SH-SY5Y (cell line): ENCODE data around the gene ZFAND2A.

Experiments used
- GATA2 ChIP-seq: IDR thresholded peaks from 2 replicates; pipeline ENCODE4 v1.6.1; 2011; ENCODE audit warnings: mild to moderate bottlenecking, low read depth, low read length
- GATA3 ChIP-seq: IDR thresholded peaks from 2 replicates; pipeline ENCODE4 v1.6.1; 2011; ENCODE audit warnings: low read depth, mild to moderate bottlenecking, low read length, moderate library complexity

- no peak for TF ChIP-seq GATA3
- TF ChIP-seq GATA2, result no peak
Measured at GRCh38 chr7:1129431-1129830, 30.6 kb downstream of the ZFAND2A start.
